ENCODE data around the gene PSAT1. TPM values are rescaled to one million over a fixed set of nuclear protein-coding genes. Genes with fewer than 3 reads are reported as not detected.

The PSAT1 gene
- total RNA-seq, 1 experiment from 2014 or later: 112 TPM

- CTCF ChIA-PET: no interaction called here
- POLR2A ChIA-PET: no interaction called here
- H3K36me3 Mint-ChIP-seq (ENCODE audit: insufficient read depth, unreplicated experiment): peaks cover 60% of the 10 kb centered on the region
- H3K4me1 ChIP-seq: no peaks in the 10 kb centered on the region
- no peaks in the 10 kb centered on the region for H3K27me3 ChIP-seq (replicated peaks; ENCODE audit: control insufficient read depth, insufficient read depth, low read length)
- no peak for TF ChIP-seq CTCF (IDR thresholded peaks at IDR 0.05; ENCODE audit: insufficient read depth in 1 of 2, low read depth in 1 of 2, low read length in 1 of 2, severe bottlenecking in 1 of 2, unreplicated experiment in 1 of 2)
- no peaks in the 10 kb centered on the region for H3K9me3 Mint-ChIP-seq (ENCODE audit: unreplicated experiment)
- no peaks in the 10 kb centered on the region for H3K9me3 ChIP-seq
- H3K4me1 Mint-ChIP-seq (ENCODE audit: low read depth, unreplicated experiment): no peaks in the 10 kb centered on the region
- H3K4me3 ChIP-seq (ENCODE audit: low read depth, low read length): no peak overlapping the region
- no peaks in the 10 kb centered on the region for H3K27me3 Mint-ChIP-seq (ENCODE audit: insufficient read depth, unreplicated experiment)
- BruUV-seq (replicated peaks): no TSS peak
- no peak overlapping the region for H3K4me3 Mint-ChIP-seq (ENCODE audit: unreplicated experiment)
- no peak overlapping the region for H3K27ac Mint-ChIP-seq (ENCODE audit: unreplicated experiment)
- no peak for DNase-seq
- no peaks in the 10 kb centered on the region for H3K36me3 ChIP-seq (ENCODE audit: control insufficient read depth, insufficient read depth, low read length)
- intact Hi-C loops (cut with micrococcal nuclease; ENCODE audit: unreplicated experiment): no loop called here
These were observed 7.4 kb downstream of the PSAT1 start for GRCh38 chr9:78304357-78304756.

GRCh38 chr9:78306222-78307076 is 9.5 kb downstream of the PSAT1 start:
- no TSS peak for BruUV-seq (replicated peaks)
- Mint-ChIP-seq H3K9me3 (ENCODE audit: unreplicated experiment) (no peaks in the 10 kb centered on the region), H3K4me3 (ENCODE audit: unreplicated experiment) (no peak overlapping the region), H3K27ac (ENCODE audit: unreplicated experiment) (no peak overlapping the region), H3K36me3 (ENCODE audit: insufficient read depth, unreplicated experiment) (peaks cover 69% of the 10 kb centered on the region), H3K4me1 (ENCODE audit: low read depth, unreplicated experiment) (no peaks in the 10 kb centered on the region), H3K27me3 (ENCODE audit: insufficient read depth, unreplicated experiment) (no peaks in the 10 kb centered on the region)
- no peak overlapping the region for H3K4me3 ChIP-seq (ENCODE audit: low read depth, low read length)
- H3K9me3 ChIP-seq: no peaks in the 10 kb centered on the region
- no peaks in the 10 kb centered on the region for H3K4me1 ChIP-seq
- ChIA-PET CTCF (no interaction called here), POLR2A (no interaction called here)
- no peak for TF ChIP-seq CTCF (IDR thresholded peaks at IDR 0.05; ENCODE audit: insufficient read depth in 1 of 2, low read depth in 1 of 2, low read length in 1 of 2, severe bottlenecking in 1 of 2, unreplicated experiment in 1 of 2)
- DNase-seq: no peak
- no peaks in the 10 kb centered on the region for H3K36me3 ChIP-seq (ENCODE audit: control insufficient read depth, insufficient read depth, low read length)
- intact Hi-C loops (cut with micrococcal nuclease; ENCODE audit: unreplicated experiment): no loop called here
- no peaks in the 10 kb centered on the region for H3K27me3 ChIP-seq (replicated peaks; ENCODE audit: control insufficient read depth, insufficient read depth, low read length)

- no TSS peak for BruUV-seq (replicated peaks)
- no peak for TF ChIP-seq CTCF (IDR thresholded peaks at IDR 0.05; ENCODE audit: insufficient read depth in 1 of 2, low read depth in 1 of 2, low read length in 1 of 2, severe bottlenecking in 1 of 2, unreplicated experiment in 1 of 2)
- no peaks in the 10 kb centered on the region for H3K27me3 Mint-ChIP-seq (ENCODE audit: insufficient read depth, unreplicated experiment)
- H3K36me3 Mint-ChIP-seq (ENCODE audit: insufficient read depth, unreplicated experiment): peaks cover 70% of the 10 kb centered on the region
- intact Hi-C loops (cut with micrococcal nuclease; ENCODE audit: unreplicated experiment): no loop called here
- H3K9me3 ChIP-seq: no peaks in the 10 kb centered on the region
- no peaks in the 10 kb centered on the region for H3K36me3 ChIP-seq (ENCODE audit: control insufficient read depth, insufficient read depth, low read length)
- H3K4me3 ChIP-seq (ENCODE audit: low read depth, low read length): no peak overlapping the region
- no peaks in the 10 kb centered on the region for H3K4me1 Mint-ChIP-seq (ENCODE audit: low read depth, unreplicated experiment)
- DNase-seq: no peak
- H3K4me1 ChIP-seq: no peaks in the 10 kb centered on the region
- no peak overlapping the region for H3K4me3 Mint-ChIP-seq (ENCODE audit: unreplicated experiment)
- no peaks in the 10 kb centered on the region for H3K9me3 Mint-ChIP-seq (ENCODE audit: unreplicated experiment)
- ChIA-PET CTCF (no interaction called here), POLR2A (no interaction called here)
- no peak overlapping the region for H3K27ac Mint-ChIP-seq (ENCODE audit: unreplicated experiment)
- H3K27me3 ChIP-seq (replicated peaks; ENCODE audit: control insufficient read depth, insufficient read depth, low read length): no peaks in the 10 kb centered on the region
These were observed 10.4 kb downstream of the PSAT1 start for GRCh38 chr9:78307360-78307759.

All from Caco-2 (cell line).